PC-9 (cell line): Measurements from ENCODE around the gene BIRC5. TPM values are rescaled to one million over a fixed set of nuclear protein-coding genes. Genes with fewer than 3 reads are reported as not detected.

Experiments
- BruUV-seq: library from RNA; stranded (reverse); fragments of 400-500 nt; replicated peaks from 2 replicates; lab custom pipeline; 2021; lab: Mats Ljungman, UMichigan
- CTCF ChIA-PET: fragments of 300-600 bp; sonication (Branson Sonifier 250); formaldehyde crosslinking; loops from one replicate; lab custom pipeline; 2022; ENCODE audit warnings: antibody characterized with exemption; lab: Charles Lee
- POLR2A ChIA-PET: fragments of 300-600 bp; sonication (Branson Sonifier 250); formaldehyde crosslinking; loops from one replicate; lab custom pipeline; 2022; ENCODE audit warnings: antibody characterized with exemption; ENCODE audit not compliant: unreplicated experiment; lab: Charles Lee
- DNase-seq, 2 experiments: peaks; one replicate each; pipeline versions ENCODE4 v3.0.0 to v3.0.0-alpha.2; 2015 to 2022; ENCODE audit warnings: mixed read lengths in 1 of 2
- H2AFZ ChIP-seq: fragments of 200-600 bp; sonication (generic); 2 replicates; pipeline ENCODE4 v1.8.1; 2017; ENCODE audit warnings: antibody characterized with exemption
- H3F3A ChIP-seq: fragments of 200-600 bp; sonication (generic); 2 replicates; pipeline ENCODE4 v1.8.1; 2017; ENCODE audit warnings: antibody characterized with exemption, mild to moderate bottlenecking, low read depth; ENCODE audit not compliant: insufficient read depth
- H3K27ac ChIP-seq: fragments of 200-600 bp; sonication (generic); 2 replicates; pipeline ENCODE4 v1.6.1; 2016; ENCODE audit warnings: mixed run types
- H3K27me3 ChIP-seq: fragments of 200-600 bp; sonication (generic); 2 replicates; pipeline ENCODE4 v1.6.1; 2016; ENCODE audit warnings: low read depth, mixed run types; ENCODE audit not compliant: insufficient read depth
- H3K36me3 ChIP-seq: fragments of 200-600 bp; sonication (generic); 2 replicates; pipeline ENCODE4 v1.6.1; 2016; ENCODE audit warnings: low read depth, mixed run types
- H3K4me1 ChIP-seq: fragments of 200-600 bp; sonication (generic); replicated peaks from 2 replicates; pipeline ENCODE4 v1.6.1; 2016; ENCODE audit warnings: mixed run types; ENCODE audit not compliant: insufficient read depth
- H3K4me2 ChIP-seq: fragments of 200-600 bp; sonication (generic); 2 replicates; pipeline ENCODE4 v1.6.1; 2017; ENCODE audit warnings: mixed run types
- H3K4me3 ChIP-seq: fragments of 200-600 bp; sonication (generic); 2 replicates; pipeline ENCODE4 v1.6.1; 2016; ENCODE audit warnings: mixed run types
- H3K79me2 ChIP-seq: fragments of 200-600 bp; sonication (generic); 2 replicates; pipeline ENCODE4 v1.6.1; 2017; ENCODE audit warnings: low read depth, mixed run types
- H3K9me2 ChIP-seq: fragments of 200-600 bp; sonication (generic); 2 replicates; pipeline ENCODE4 v1.8.1; 2017; ENCODE audit warnings: mild to moderate bottlenecking; ENCODE audit not compliant: insufficient read depth
- H3K9me3 ChIP-seq: fragments of 200-600 bp; sonication (generic); 2 replicates; pipeline ENCODE4 v1.8.1; 2016; ENCODE audit warnings: low read depth; ENCODE audit not compliant: insufficient read depth
- H4K20me1 ChIP-seq: fragments of 200-600 bp; sonication (generic); 2 replicates; pipeline ENCODE4 v1.8.1; 2017; ENCODE audit not compliant: insufficient read depth
- CTCF ChIP-seq: fragments of 200-600 bp; sonication (generic); conservative IDR thresholded peaks from 2 replicates; pipeline ENCODE4 v1.6.1; 2017; ENCODE audit warnings: mixed run types, antibody characterized with exemption, mild to moderate bottlenecking, moderate library complexity
- EZH2 ChIP-seq: fragments of 200-600 bp; sonication (generic); IDR thresholded peaks from 2 replicates; pipeline ENCODE4 v1.8.0; 2017; ENCODE audit warnings: antibody characterized with exemption, low read depth
- intact Hi-C: fragments of 100-400 bp; cut with micrococcal nuclease; formaldehyde crosslinking; loops from one replicate; pipeline ENCODE4 v1.10.0; 2022; ENCODE audit not compliant: unreplicated experiment
- total RNA-seq: library from RNA; stranded (reverse); gene quantifications from 2 replicates; pipeline ENCODE4 v1.2.3, GENCODE V29; 2021

Gene BIRC5
- total RNA-seq, 1 experiment from 2014 or later, result 91.0 TPM

- intact Hi-C loops, result no loop called here
- ChIA-PET POLR2A (no interaction called here), CTCF (no interaction called here)
Measured at GRCh38 chr17:78257810-78258322, 43.8 kb downstream of the BIRC5 start.

GRCh38 chr17:78258323-78259191 is 44.5 kb downstream of the BIRC5 start:
- CTCF ChIA-PET, result no interaction called here
- DNase-seq, result no peak
- POLR2A ChIA-PET, result no interaction called here
- no peaks in the 10 kb centered on the region for H4K20me1 ChIP-seq
- H3K4me2 ChIP-seq, result no peak overlapping the region
- H3K4me1 ChIP-seq, result peaks cover 6% of the 10 kb centered on the region; the same call in 1 of the 2 replicates
- H3K27ac ChIP-seq, result no peak overlapping the region
- no peaks in the 10 kb centered on the region for H3F3A ChIP-seq
- H3K79me2 ChIP-seq, result no peaks in the 10 kb centered on the region
- H3K27me3 ChIP-seq, result no peaks in the 10 kb centered on the region
- H3K4me3 ChIP-seq, result no peak overlapping the region
- intact Hi-C loops, result no loop called here
- no peaks in the 10 kb centered on the region for H3K9me2 ChIP-seq
- TF ChIP-seq CTCF (no peak), EZH2 (no peak)
- no peaks in the 10 kb centered on the region for H3K9me3 ChIP-seq
- H2AFZ ChIP-seq, result no peak overlapping the region
- BruUV-seq, result no TSS peak
- H3K36me3 ChIP-seq, result no peaks in the 10 kb centered on the region

More at GRCh38 chr17:78257810-78258322, 43.8 kb downstream of the BIRC5 start:
- Histone ChIP-seq H4K20me1 (no peaks in the 10 kb centered on the region), H3K27ac (no peak overlapping the region), H3K79me2 (no peaks in the 10 kb centered on the region), H3K4me3 (no peak overlapping the region), H3K4me1 (peaks cover 6% of the 10 kb centered on the region; the same call in 1 of the 2 replicates), H3K9me2 (no peaks in the 10 kb centered on the region), H3K27me3 (no peaks in the 10 kb centered on the region), H2AFZ (no peak overlapping the region), H3K9me3 (no peaks in the 10 kb centered on the region), H3K36me3 (no peaks in the 10 kb centered on the region), H3K4me2 (peak overlapping the region; percentile 28; the same call in 1 of the 2 replicates), H3F3A (no peaks in the 10 kb centered on the region)
- TF ChIP-seq CTCF (no peak), EZH2 (no peak)
- no TSS peak for BruUV-seq
- peak in 1 of 2 experiments; percentile 25 for DNase-seq

- POLR2A ChIA-PET, result interaction anchor here (0.6 kb wide), 1 partner anchor 82 kb away, joined by 4 read pairs; no protein-coding TSS in a partner anchor
Measured at GRCh38 chr17:78259192-78259554, 45.1 kb downstream of the BIRC5 start.

More at GRCh38 chr17:78259192-78259554, 45.1 kb downstream of the BIRC5 start:
- H4K20me1 ChIP-seq, result no peaks in the 10 kb centered on the region
- H3K4me2 ChIP-seq, result no peak overlapping the region
- DNase-seq, result no peak
- intact Hi-C loops, result no loop called here
- no peak overlapping the region for H3K27ac ChIP-seq
- H3K9me2 ChIP-seq, result no peaks in the 10 kb centered on the region
- H3K79me2 ChIP-seq, result no peaks in the 10 kb centered on the region
- H2AFZ ChIP-seq, result no peak overlapping the region
- H3K36me3 ChIP-seq, result no peaks in the 10 kb centered on the region
- CTCF ChIA-PET, result interaction anchor here (0.6 kb wide), 1 partner anchor 14 kb away, joined by 3 read pairs; no protein-coding TSS in a partner anchor
- no peak for TF ChIP-seq EZH2
- no peak for TF ChIP-seq CTCF
- no peaks in the 10 kb centered on the region for H3K27me3 ChIP-seq
- no peaks in the 10 kb centered on the region for H3F3A ChIP-seq
- H3K9me3 ChIP-seq, result no peaks in the 10 kb centered on the region
- BruUV-seq, result no TSS peak
- H3K4me3 ChIP-seq, result no peak overlapping the region
- H3K4me1 ChIP-seq, result peaks cover 6% of the 10 kb centered on the region; the same call in 1 of the 2 replicates
